Measurements from ENCODE around the gene SLC9A8.

Gene SLC9A8

GRCh38 chr20:49786668-49787370, 25.8 kb upstream of the SLC9A8 start:
- DNase-seq (ENCODE audit: low read depth in 3 of 3) = no peak

GRCh38 chr20:49787371-49788357, 25.0 kb upstream of the SLC9A8 start:
- DNase-seq (ENCODE audit: low read depth in 3 of 3) = no peak

GRCh38 chr20:49790077-49790798, 22.4 kb upstream of the SLC9A8 start:
- no peak for DNase-seq (ENCODE audit: low read depth in 3 of 3)

- no peak for DNase-seq (ENCODE audit: low read depth in 3 of 3)
Measured at GRCh38 chr20:49791165-49791564, 21.5 kb upstream of the SLC9A8 start.

GRCh38 chr20:49792006-49792405, 20.6 kb upstream of the SLC9A8 start:
- no peak for DNase-seq (ENCODE audit: low read depth in 3 of 3)

- no peak for DNase-seq (ENCODE audit: low read depth in 3 of 3)
Measured at GRCh38 chr20:49792611-49793010, 20.0 kb upstream of the SLC9A8 start.

- no peak for DNase-seq (ENCODE audit: low read depth in 3 of 3)
Measured at GRCh38 chr20:49794336-49795134, 18.1 kb upstream of the SLC9A8 start.

GRCh38 chr20:49795135-49795424, 17.5 kb upstream of the SLC9A8 start:
- DNase-seq (ENCODE audit: low read depth in 3 of 3) = no peak

GRCh38 chr20:49796600-49797343, 15.9 kb upstream of the SLC9A8 start:
- no peak for DNase-seq (ENCODE audit: low read depth in 3 of 3)

- DNase-seq (ENCODE audit: low read depth in 3 of 3) = no peak
Measured at GRCh38 chr20:49797344-49797615, 15.3 kb upstream of the SLC9A8 start.

GRCh38 chr20:49798718-49799117, 13.9 kb upstream of the SLC9A8 start:
- no peak for DNase-seq (ENCODE audit: low read depth in 3 of 3)

GRCh38 chr20:49799698-49800097, 12.9 kb upstream of the SLC9A8 start:
- no peak for DNase-seq (ENCODE audit: low read depth in 3 of 3)

GRCh38 chr20:49803418-49803817, 9.2 kb upstream of the SLC9A8 start:
- no peak for DNase-seq (ENCODE audit: low read depth in 3 of 3)

- DNase-seq (ENCODE audit: low read depth in 3 of 3) = no peak
Measured at GRCh38 chr20:49804364-49804763, 8.3 kb upstream of the SLC9A8 start.

- peak; percentile 33 to 50 (median 45) for DNase-seq (ENCODE audit: low read depth in 3 of 3)
Measured at GRCh38 chr20:49805224-49805876, 7.3 kb upstream of the SLC9A8 start.

GRCh38 chr20:49808753-49809152, 3.9 kb upstream of the SLC9A8 start:
- DNase-seq (ENCODE audit: low read depth in 3 of 3) = no peak

- DNase-seq (ENCODE audit: low read depth in 3 of 3) = no peak
Measured at GRCh38 chr20:49809803-49810359, 2.7 kb upstream of the SLC9A8 start.

- DNase-seq (ENCODE audit: low read depth in 3 of 3) = no peak
Measured at GRCh38 chr20:49810491-49811190, 2.0 kb upstream of the SLC9A8 start.

GRCh38 chr20:49811825-49812506, 662 bp upstream of the SLC9A8 start:
- DNase-seq (ENCODE audit: low read depth in 3 of 3) = no peak
